ENCODE results near the gene SIGLEC8.
"Not testable (repeated sequence)": the region's sequence is repeated elsewhere in the genome, so short reads cannot be mapped to it uniquely, and the experiment has no call there.

The SIGLEC8 gene

DNA sequence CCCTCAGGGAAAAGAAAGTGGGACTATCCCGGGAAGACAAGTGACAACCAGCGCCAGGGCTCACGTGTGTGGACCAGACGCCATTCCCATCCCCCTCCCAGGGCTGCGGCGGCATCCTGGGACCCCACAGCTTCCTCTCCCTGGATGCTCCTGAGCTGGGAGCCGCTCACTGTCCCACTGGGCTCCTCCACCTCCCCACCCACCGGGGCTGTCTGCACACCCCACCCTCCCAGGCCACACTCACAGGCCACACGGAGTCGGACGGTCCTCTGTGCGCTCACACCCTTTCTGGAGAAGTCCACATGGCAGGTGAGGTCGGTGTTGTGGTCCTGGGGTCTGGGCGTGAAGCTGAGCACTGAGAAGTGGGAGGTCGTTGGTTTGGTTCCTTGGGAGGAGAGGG, 41.8 kb downstream of the SIGLEC8 start:
- not testable (repeated sequence) for DNase-seq (ENCODE audit: low read depth); H3K4me3 ChIP-seq (ENCODE audit: low read depth, low read length)

DNA sequence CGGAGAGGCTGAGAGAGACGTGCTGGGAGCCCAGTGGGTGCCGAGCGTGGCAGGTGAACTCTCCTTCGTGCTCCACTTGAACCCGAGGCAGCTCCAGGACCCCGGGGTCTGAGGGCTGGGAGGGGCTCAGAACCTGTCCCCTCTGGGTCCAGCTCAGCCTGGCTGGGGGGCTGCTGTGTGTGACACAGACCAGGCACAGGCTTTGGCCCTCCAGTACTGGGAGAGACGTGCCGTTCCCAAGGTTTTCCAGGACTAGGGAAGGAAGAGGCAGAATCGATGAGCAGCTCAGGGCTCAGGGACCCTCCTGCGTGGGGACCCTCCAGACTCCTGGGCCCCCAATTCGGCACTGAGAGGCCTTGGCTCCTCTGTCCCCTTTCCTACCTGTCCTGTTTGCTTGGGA, 43.1 kb downstream of the SIGLEC8 start:
- H3K4me3 ChIP-seq (ENCODE audit: low read depth, low read length): no peak overlapping the region
- no peak for DNase-seq (ENCODE audit: low read depth)

DNA sequence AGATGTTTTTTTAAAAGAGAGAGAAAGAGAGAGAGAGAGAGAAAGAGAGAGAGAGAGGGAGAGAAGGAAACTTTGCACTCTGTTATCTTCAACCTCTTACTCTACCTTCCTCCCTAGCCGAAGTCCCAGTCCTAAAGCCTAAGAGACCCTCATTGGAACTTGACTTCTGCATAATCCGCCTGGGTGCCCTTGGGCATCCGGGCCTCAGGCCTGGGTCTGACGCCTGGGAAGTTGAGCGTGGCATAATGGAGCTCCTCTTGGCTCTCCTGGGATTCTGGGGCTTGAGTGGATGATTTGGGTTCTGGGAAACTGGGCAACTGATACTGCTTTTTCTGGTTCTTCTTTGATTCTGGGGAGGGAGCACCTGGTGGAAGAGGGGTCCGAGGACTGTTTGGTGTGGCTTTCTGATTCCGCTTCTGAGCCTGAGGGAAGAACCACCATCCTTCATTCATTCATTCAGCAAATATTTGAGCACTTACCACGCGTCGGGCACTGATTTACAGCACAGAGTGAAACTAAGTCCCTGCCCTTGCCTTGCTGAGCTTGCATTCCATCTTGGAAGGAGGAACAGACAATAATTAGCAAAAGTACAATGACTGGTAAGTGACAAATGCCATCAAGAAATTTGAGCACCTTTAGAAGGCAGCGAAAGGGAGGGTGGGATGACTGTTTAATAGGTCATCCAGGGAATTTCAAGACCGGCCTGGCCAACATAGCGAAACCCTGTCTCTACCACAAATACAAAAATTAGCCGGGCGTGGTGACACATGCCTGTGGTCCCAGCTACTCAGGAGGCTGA, 47.1 kb downstream of the SIGLEC8 start:
- DNase-seq (ENCODE audit: low read depth): no peak
- H3K4me3 ChIP-seq (ENCODE audit: low read depth, low read length): no peak overlapping the region

DNA sequence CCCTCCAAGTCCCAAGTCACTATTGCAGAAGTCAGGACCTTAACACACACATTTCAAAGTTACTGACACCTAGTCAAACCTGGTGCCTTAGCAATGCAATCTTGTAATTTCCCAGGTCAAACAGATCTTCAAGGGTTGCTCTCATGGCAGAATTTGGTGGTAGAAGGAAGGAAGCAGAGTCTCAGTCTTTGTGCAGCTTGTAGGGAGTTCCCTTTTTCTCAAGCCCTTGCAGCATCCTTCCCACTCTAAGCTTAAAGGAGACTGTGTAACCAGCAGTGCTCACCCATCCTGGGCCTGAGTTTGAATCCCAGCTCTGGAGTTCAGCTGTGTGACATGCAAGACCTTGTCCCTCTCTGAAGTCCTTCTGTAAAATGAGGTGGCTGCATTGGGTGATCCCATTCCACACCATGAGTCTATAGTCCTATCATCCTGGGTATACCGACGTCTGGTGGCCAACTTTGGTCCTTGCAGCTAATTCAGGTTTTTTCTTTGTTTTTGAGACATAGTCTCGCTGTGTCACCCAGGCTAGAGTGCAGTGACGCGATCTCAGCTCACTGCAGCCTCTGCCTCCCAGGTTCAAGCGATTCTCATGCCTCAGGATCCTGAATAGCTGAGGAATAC, 50.6 kb downstream of the SIGLEC8 start:
- H3K4me3 ChIP-seq (ENCODE audit: low read depth, low read length): no peak overlapping the region
- no peak for DNase-seq (ENCODE audit: low read depth)

DNA sequence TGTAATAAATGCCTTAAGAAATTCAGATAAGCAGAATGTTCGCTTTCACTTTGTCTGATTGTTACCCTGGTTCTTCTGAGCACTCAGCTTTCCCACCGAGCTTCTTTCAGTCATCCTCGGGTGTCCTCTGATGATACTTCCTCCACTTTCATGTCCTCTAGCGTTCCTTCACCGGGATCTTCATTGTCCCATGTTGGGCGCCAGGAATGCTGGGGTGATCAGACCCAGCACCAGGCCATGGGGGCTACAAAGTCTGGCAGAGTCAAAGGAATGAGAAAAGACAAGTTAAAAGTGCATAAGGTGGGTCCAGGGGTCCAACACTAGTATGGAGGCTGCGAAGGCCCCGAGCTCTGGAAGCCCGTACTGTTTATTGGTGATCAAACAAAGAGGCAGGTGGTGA, 56.1 kb downstream of the SIGLEC8 start:
- DNase-seq (ENCODE audit: low read depth): no peak
- H3K4me3 ChIP-seq (ENCODE audit: low read depth, low read length): no peak overlapping the region
